GM23338 (cell line): ENCODE data around the gene TEX9. TPM values are rescaled to one million over a fixed set of nuclear protein-coding genes. Genes with fewer than 3 reads are reported as not detected.

Source experiments
- ATAC-seq: fragments of 200-7000 bp; cut with Tn5 transposase; 3 replicates; pipeline ENCODE4 v1.9.1; 2020
- DNase-seq: peaks from one replicate; pipeline ENCODE4 v3.0.0-alpha.2; 2015; ENCODE audit warnings: low spot score
- H2AFZ ChIP-seq: fragments of 200-600 bp; sonication (generic); 2 replicates; pipeline ENCODE4 v1.8.0; 2016; ENCODE audit warnings: antibody characterized with exemption, mild to moderate bottlenecking, moderate library complexity
- H3F3A ChIP-seq: fragments of 200-600 bp; sonication (generic); replicated peaks from 2 replicates; pipeline ENCODE4 v1.8.0; 2017; ENCODE audit warnings: antibody characterized with exemption, mixed run types, low read depth
- H3K27ac ChIP-seq: fragments of 200-600 bp; sonication (generic); 2 replicates; pipeline ENCODE4 v1.6.1; 2016; ENCODE audit warnings: low read depth
- H3K27me3 ChIP-seq: fragments of 200-600 bp; sonication (generic); 2 replicates; pipeline ENCODE4 v1.8.0; 2016; ENCODE audit warnings: mild to moderate bottlenecking, mixed run types, moderate library complexity; ENCODE audit not compliant: insufficient read depth
- H3K36me3 ChIP-seq: fragments of 200-600 bp; sonication (generic); 2 replicates; pipeline ENCODE4 v1.8.0; 2016; ENCODE audit warnings: mild to moderate bottlenecking; ENCODE audit not compliant: insufficient read depth
- H3K4me1 ChIP-seq: fragments of 200-600 bp; sonication (generic); 2 replicates; pipeline ENCODE4 v1.8.0; 2016; ENCODE audit warnings: mild to moderate bottlenecking, moderate library complexity; ENCODE audit not compliant: insufficient read depth
- H3K4me2 ChIP-seq: fragments of 200-600 bp; sonication (generic); 2 replicates; pipeline ENCODE4 v1.7.1; 2017; ENCODE audit warnings: mixed run types
- H3K4me3 ChIP-seq: fragments of 200-600 bp; sonication (generic); 2 replicates; pipeline ENCODE4 v1.6.1; 2016; ENCODE audit warnings: mixed run types
- H3K79me2 ChIP-seq: fragments of 200-600 bp; sonication (generic); replicated peaks from 2 replicates; pipeline ENCODE4 v1.8.0; 2017; ENCODE audit warnings: mild to moderate bottlenecking; ENCODE audit not compliant: insufficient read depth
- H3K9me2 ChIP-seq: fragments of 200-600 bp; sonication (generic); 2 replicates; pipeline ENCODE4 v1.8.0; 2017; ENCODE audit not compliant: insufficient read depth
- H4K20me1 ChIP-seq: fragments of 200-600 bp; sonication (generic); replicated peaks from 2 replicates; pipeline ENCODE4 v1.8.0; 2017; ENCODE audit warnings: mild to moderate bottlenecking; ENCODE audit not compliant: insufficient read depth
- H3K27ac Mint-ChIP-seq: 2 replicates; pipeline ENCODE4 v1.8.0; 2020; ENCODE audit warnings: inconsistent platforms, mild to moderate bottlenecking, moderate library complexity, mixed read lengths
- H3K27me3 Mint-ChIP-seq: 3 replicates; pipeline ENCODE4 v1.8.0; 2022; ENCODE audit warnings: low read depth, mild to moderate bottlenecking, moderate library complexity, mixed read lengths, inconsistent platforms; ENCODE audit not compliant: insufficient read depth, poor library complexity
- H3K36me3 Mint-ChIP-seq: 3 replicates; pipeline ENCODE4 v1.8.0; 2021; ENCODE audit warnings: low read depth, mild to moderate bottlenecking, inconsistent platforms, moderate library complexity, mixed read lengths
- H3K4me1 Mint-ChIP-seq: 3 replicates; pipeline ENCODE4 v1.8.0; 2020; ENCODE audit warnings: mild to moderate bottlenecking, inconsistent platforms, mixed read lengths
- H3K4me3 Mint-ChIP-seq: 3 replicates; pipeline ENCODE4 v1.8.0; 2021; ENCODE audit warnings: moderate library complexity, mild to moderate bottlenecking, inconsistent platforms, mixed read lengths
- H3K9me3 Mint-ChIP-seq: 3 replicates; pipeline ENCODE4 v1.8.0; 2020; ENCODE audit warnings: moderate library complexity, mild to moderate bottlenecking, inconsistent platforms, mixed read lengths
- CREB1 ChIP-seq: fragments of 250-450 bp; sonication (Bioruptor Pico); IDR thresholded peaks from 2 replicates; pipeline ENCODE4 v1.5.0; 2020; ENCODE audit warnings: low read depth, mild to moderate bottlenecking, moderate library complexity
- EZH2 ChIP-seq: fragments of 200-600 bp; sonication (generic); IDR thresholded peaks from one replicate; pipeline ENCODE4 v1.8.0; 2017; ENCODE audit warnings: antibody characterized with exemption, mild to moderate bottlenecking, low read depth; ENCODE audit not compliant: unreplicated experiment
- EZH2phosphoT487 ChIP-seq: fragments of 200-600 bp; sonication (generic); IDR thresholded peaks from one replicate; pipeline ENCODE4 v1.8.1; 2018; ENCODE audit warnings: antibody characterized with exemption; ENCODE audit not compliant: unreplicated experiment
- JUNB ChIP-seq: IDR thresholded peaks from one replicate; pipeline ENCODE4 v1.6.1; 2016; ENCODE audit warnings: antibody characterized with exemption; ENCODE audit not compliant: unreplicated experiment
- POLR2AphosphoS5 ChIP-seq: IDR thresholded peaks from 2 replicates; pipeline ENCODE4 v1.6.1; 2016; ENCODE audit warnings: antibody characterized with exemption, low read depth
- STAT1 ChIP-seq: IDR thresholded peaks from one replicate; pipeline ENCODE4 v1.6.1; 2016; ENCODE audit warnings: antibody characterized with exemption; ENCODE audit not compliant: unreplicated experiment
- ZNF331 ChIP-seq: fragments of 250-450 bp; sonication (Bioruptor Pico); IDR thresholded peaks from 2 replicates; pipeline ENCODE4 v1.5.0; 2020; ENCODE audit warnings: low read depth, mild to moderate bottlenecking, moderate library complexity
- ZNF462 ChIP-seq: fragments of 250-450 bp; sonication (Bioruptor Pico); IDR thresholded peaks from 2 replicates; pipeline ENCODE4 v1.5.0; 2020; ENCODE audit warnings: mild to moderate bottlenecking, moderate library complexity
- polyA plus RNA-seq: library from polyadenylated mRNA; unstranded; fragments of >200 nt; fragmentation: Nextera tagmentation; extraction: Ambion mirVana; gene quantifications from 2 replicates; pipeline ENCODE4 v1.2.1, GENCODE V29; 2016
- total RNA-seq: library from RNA; depleted of rRNA; stranded (reverse); fragments of >200 nt; shearing (Covaris generic); gene quantifications from 2 replicates; pipeline ENCODE4 v1.2.3, GENCODE V29; 2014
- TF ChIP-seq, protein P1 (sequence below), 2 experiments: fragments of 200-600 bp in 1 of 2; sonication (generic) in 1 of 2; conservative IDR thresholded peaks; 2 replicates each; pipeline versions ENCODE4 v1.5.1 to v1.6.1; 2016 to 2017; ENCODE audit warnings: antibody characterized with exemption in 2 of 2, low read depth in 2 of 2, mild to moderate bottlenecking in 2 of 2, moderate library complexity in 1 of 2
- TF ChIP-seq, protein P2 (sequence below): IDR thresholded peaks from 2 replicates; pipeline ENCODE4 v1.6.1; 2016; ENCODE audit warnings: antibody characterized with exemption

TEX9 gene
- total and polyA plus RNA-seq, 2 experiments from 2014 or later, result 19.6 to 21.8 TPM

- Histone ChIP-seq H3K27ac (no peak overlapping the region), H3K4me1 (no peaks in the 10 kb centered on the region), H4K20me1 (no peaks in the 10 kb centered on the region), H3K4me3 (no peak overlapping the region), H3K36me3 (no peaks in the 10 kb centered on the region), H2AFZ (no peak overlapping the region), H3K79me2 (no peaks in the 10 kb centered on the region), H3F3A (no peaks in the 10 kb centered on the region), H3K27me3 (no peaks in the 10 kb centered on the region), H3K9me2 (no peaks in the 10 kb centered on the region), H3K4me2 (no peak overlapping the region)
- peaks cover 8% of the 10 kb centered on the region; the same call in 2 of the 3 replicates for H3K36me3 Mint-ChIP-seq
- H3K4me1 Mint-ChIP-seq, result no peaks in the 10 kb centered on the region
- ATAC-seq, result no peak
- no peaks in the 10 kb centered on the region for H3K9me3 Mint-ChIP-seq
- no peak overlapping the region for H3K4me3 Mint-ChIP-seq
- H3K27me3 Mint-ChIP-seq, result no peaks in the 10 kb centered on the region
- H3K27ac Mint-ChIP-seq, result no peak overlapping the region
- no peak for DNase-seq
- TF ChIP-seq EZH2phosphoT487 (no peak), POLR2AphosphoS5 (no peak), ZNF462 (CRISPR knock-in tag) (no peak), CREB1 (CRISPR knock-in tag) (no peak), EZH2 (no peak), STAT1 (no peak), ZNF331 (CRISPR knock-in tag) (no peak), JUNB (no peak)
- TF ChIP-seq, protein P1, sequence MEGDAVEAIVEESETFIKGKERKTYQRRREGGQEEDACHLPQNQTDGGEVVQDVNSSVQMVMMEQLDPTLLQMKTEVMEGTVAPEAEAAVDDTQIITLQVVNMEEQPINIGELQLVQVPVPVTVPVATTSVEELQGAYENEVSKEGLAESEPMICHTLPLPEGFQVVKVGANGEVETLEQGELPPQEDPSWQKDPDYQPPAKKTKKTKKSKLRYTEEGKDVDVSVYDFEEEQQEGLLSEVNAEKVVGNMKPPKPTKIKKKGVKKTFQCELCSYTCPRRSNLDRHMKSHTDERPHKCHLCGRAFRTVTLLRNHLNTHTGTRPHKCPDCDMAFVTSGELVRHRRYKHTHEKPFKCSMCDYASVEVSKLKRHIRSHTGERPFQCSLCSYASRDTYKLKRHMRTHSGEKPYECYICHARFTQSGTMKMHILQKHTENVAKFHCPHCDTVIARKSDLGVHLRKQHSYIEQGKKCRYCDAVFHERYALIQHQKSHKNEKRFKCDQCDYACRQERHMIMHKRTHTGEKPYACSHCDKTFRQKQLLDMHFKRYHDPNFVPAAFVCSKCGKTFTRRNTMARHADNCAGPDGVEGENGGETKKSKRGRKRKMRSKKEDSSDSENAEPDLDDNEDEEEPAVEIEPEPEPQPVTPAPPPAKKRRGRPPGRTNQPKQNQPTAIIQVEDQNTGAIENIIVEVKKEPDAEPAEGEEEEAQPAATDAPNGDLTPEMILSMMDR (conservative IDR thresholded peaks at IDR 0.05; ENCODE audit: low read depth in 2 of 2), result no peak
- TF ChIP-seq, protein P2, sequence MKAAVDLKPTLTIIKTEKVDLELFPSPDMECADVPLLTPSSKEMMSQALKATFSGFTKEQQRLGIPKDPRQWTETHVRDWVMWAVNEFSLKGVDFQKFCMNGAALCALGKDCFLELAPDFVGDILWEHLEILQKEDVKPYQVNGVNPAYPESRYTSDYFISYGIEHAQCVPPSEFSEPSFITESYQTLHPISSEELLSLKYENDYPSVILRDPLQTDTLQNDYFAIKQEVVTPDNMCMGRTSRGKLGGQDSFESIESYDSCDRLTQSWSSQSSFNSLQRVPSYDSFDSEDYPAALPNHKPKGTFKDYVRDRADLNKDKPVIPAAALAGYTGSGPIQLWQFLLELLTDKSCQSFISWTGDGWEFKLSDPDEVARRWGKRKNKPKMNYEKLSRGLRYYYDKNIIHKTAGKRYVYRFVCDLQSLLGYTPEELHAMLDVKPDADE, result no peak
Measured at GRCh38 chr15:56454836-56455235, 89.6 kb downstream of the TEX9 start.
